Heart left ventricle (tissue), 16 donors: ENCODE measurements around the gene DENND1B. TPM values are rescaled to one million over a fixed set of nuclear protein-coding genes. Genes with fewer than 3 reads are reported as not detected.

Experiments used
- ATAC-seq, 4 donors: fragments of 200-7000 bp; cut with Tn5 transposase; one replicate each; pipeline ENCODE4 v1.9.1; 2020 to 2022; ENCODE audit warnings: moderate library complexity in 4 of 4, mild to moderate bottlenecking in 3 of 4, moderate number of reproducible peaks in 1 of 4
- DNase-seq, 5 donors: peaks; one replicate each; pipeline ENCODE4 v3.0.0-alpha.2; 2020
- H3K27ac ChIP-seq, 12 donors: fragments of 200-600 bp; sonication (generic) in 4 of 12; one replicate each; pipeline versions ENCODE4 v1.5.0 to v1.8.0; 2016 to 2022; ENCODE audit warnings: mild to moderate bottlenecking in 2 of 12
- H3K27me3 ChIP-seq, 9 donors: fragments of 200-600 bp; sonication (generic) in 2 of 9; one replicate each; pipeline versions ENCODE4 v1.5.1 to v1.8.0; 2016 to 2022; ENCODE audit warnings: mild to moderate bottlenecking in 3 of 9
- H3K36me3 ChIP-seq, 9 donors: fragments of 200-600 bp; sonication (generic) in 2 of 9; one replicate each; pipeline versions ENCODE4 v1.5.0 to v1.8.0; 2018 to 2022; ENCODE audit warnings: mild to moderate bottlenecking in 2 of 9
- H3K4me1 ChIP-seq, 12 donors: fragments of 200-600 bp; sonication (generic) in 4 of 12; one replicate each; pipeline versions ENCODE4 v1.5.0 to v1.8.0; 2016 to 2022; ENCODE audit warnings: mild to moderate bottlenecking in 3 of 12
- H3K4me3 ChIP-seq, 12 donors: fragments of 200-600 bp; sonication (generic) in 4 of 12; one replicate each; pipeline versions ENCODE4 v1.5.0 to v1.8.0; 2017 to 2022; ENCODE audit warnings: mild to moderate bottlenecking in 9 of 12, moderate library complexity in 4 of 12
- H3K9me3 ChIP-seq, 12 donors: fragments of 200-600 bp; sonication (generic) in 4 of 12; one replicate each; pipeline versions ENCODE4 v1.5.0 to v1.8.0; 2016 to 2022; ENCODE audit warnings: mild to moderate bottlenecking in 1 of 12
- POLR2A ChIP-seq, 2 donors: fragments of 450-650 bp; IDR thresholded peaks; one replicate each; pipeline ENCODE4 v1.6.1; 2017; ENCODE audit warnings: antibody characterized with exemption in 2 of 2, mild to moderate bottlenecking in 2 of 2, moderate library complexity in 2 of 2
- WGBS, 4 donors: extraction: QIAGEN DNeasy Blood & Tissue Kit in 2 of 4; methylation state at CpG; one replicate each; pipeline versions ENCODE4 v1.1.5 to v1.1.7; 2013 to 2018; 5-methylcytosine and 5-hydroxymethylcytosine counted together
- intact Hi-C, 10 donors: fragments of 100-400 bp; cut with DNase I; formaldehyde crosslinking; loops; one replicate each; pipeline versions ENCODE4 v1.11.1 to v1.14.2; 2022
- polyA plus RNA-seq, 2 donors: library from polyadenylated mRNA; stranded (reverse); fragments of 200-250 nt; gene quantifications; one replicate each; pipeline ENCODE4 v1.2.3, GENCODE V29; 2013
- total RNA-seq, 9 donors: library from RNA; depleted of rRNA in 2 of 9; stranded (reverse); fragments of >200 nt in 2 of 9; fragmentation: NEBNext Ultra II Directional in 3 of 9; extraction: Animal tissue kit (Norgen Biotek cat#: 25700) in 3 of 9; gene quantifications; one replicate each; pipeline versions ENCODE4 v1.1.0 to v1.2.4, GENCODE V29; 2016 to 2023
- TF ChIP-seq, protein P1 (sequence below), 12 donors: fragments of 200-600 bp; sonication (generic) in 4 of 12; IDR thresholded peaks; one replicate each; pipeline versions ENCODE4 v1.5.0 to v1.8.0; 2018 to 2022; ENCODE audit warnings: antibody characterized with exemption in 12 of 12, mild to moderate bottlenecking in 5 of 12
- donor health status: ischemic (EF 13 %, LVEDD 7.1; RV severe dilation, severe dysfunction).
- donor health status: healthy with polysubstance abuse.
- donor health status: DM: no; HTN: yes; CAD: no.
- donor health status: DM: no; HTN: no; CAD: no.
- donor health status: ischemic (EF 25% LVEDD 6.9; RV normal size, moderate dysfunction).
- donor health status: ischemic (EF 25% LVEDD 5.7; RV mildly dilated, moderate dysfunction).
- donor health status: healthy.
- donor health status: DM: yes; HTN: yes; CAD: no.
- donor health status: ischemic (EF 35%, LVEDD 5.7; RV mildly dilated, moderate dysfunction).
- donor health status: nonischemic (EF 11% LVEDD 7.7; RV severe dilation, severe dysfunction).
- donor health status: DM: yes; HTN: yes; CAD: no.
- donor health status: PGD.
- donor health status: ischemic (EF 29% LVEDD 5.4; RV normal size, mild dysfunction).
- donor health status: nonischemic (EF 23%, LVEDD 6.1; RV moderate dilation, normal function).

Gene DENND1B
- total and polyA plus RNA-seq, 11 donors, result 4.0 to 31.4 (median 21.0) TPM

DNA sequence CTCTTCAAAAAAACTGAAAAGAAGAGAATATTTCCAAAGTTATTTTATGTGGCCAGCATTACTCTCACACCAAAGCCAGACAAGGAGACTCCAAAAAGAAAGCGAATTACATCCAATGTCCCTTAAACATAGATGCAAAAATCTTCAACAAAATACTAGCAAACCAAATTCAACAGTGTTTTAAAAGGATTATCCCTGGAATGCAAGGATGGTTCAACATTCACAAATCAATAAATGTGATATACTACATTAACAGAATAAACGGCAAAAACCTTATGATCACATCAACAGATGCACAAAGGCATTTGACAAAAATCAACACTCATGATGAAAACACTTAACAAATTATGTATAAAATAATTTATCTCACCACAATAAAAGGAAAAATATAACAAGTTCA lies 207.8 kb downstream of the DENND1B start:
- WGBS, 4 donors, result 96 to 99% (median 97%) methylated on average over 2 of the region's 2 CpGs
- intact Hi-C loops, result no loop called here
- Histone ChIP-seq H3K4me1 (no peaks in the 10 kb centered on the region), H3K27ac (no peak overlapping the region), H3K9me3 (peaks cover 0 to 36% (median 21%) of the 10 kb centered on the region in 12 donors), H3K27me3 (no peaks in the 10 kb centered on the region), H3K36me3 (peaks cover 0 to 36% (median 7%) of the 10 kb centered on the region in 9 donors), H3K4me3 (no peak overlapping the region)
- ATAC-seq (no peak), DNase-seq (no peak)
- no peak for TF ChIP-seq POLR2A (IDR thresholded peaks at IDR 0.05)
- TF ChIP-seq, protein P1, sequence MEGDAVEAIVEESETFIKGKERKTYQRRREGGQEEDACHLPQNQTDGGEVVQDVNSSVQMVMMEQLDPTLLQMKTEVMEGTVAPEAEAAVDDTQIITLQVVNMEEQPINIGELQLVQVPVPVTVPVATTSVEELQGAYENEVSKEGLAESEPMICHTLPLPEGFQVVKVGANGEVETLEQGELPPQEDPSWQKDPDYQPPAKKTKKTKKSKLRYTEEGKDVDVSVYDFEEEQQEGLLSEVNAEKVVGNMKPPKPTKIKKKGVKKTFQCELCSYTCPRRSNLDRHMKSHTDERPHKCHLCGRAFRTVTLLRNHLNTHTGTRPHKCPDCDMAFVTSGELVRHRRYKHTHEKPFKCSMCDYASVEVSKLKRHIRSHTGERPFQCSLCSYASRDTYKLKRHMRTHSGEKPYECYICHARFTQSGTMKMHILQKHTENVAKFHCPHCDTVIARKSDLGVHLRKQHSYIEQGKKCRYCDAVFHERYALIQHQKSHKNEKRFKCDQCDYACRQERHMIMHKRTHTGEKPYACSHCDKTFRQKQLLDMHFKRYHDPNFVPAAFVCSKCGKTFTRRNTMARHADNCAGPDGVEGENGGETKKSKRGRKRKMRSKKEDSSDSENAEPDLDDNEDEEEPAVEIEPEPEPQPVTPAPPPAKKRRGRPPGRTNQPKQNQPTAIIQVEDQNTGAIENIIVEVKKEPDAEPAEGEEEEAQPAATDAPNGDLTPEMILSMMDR (IDR thresholded peaks at IDR 0.05), result no peak

DNA sequence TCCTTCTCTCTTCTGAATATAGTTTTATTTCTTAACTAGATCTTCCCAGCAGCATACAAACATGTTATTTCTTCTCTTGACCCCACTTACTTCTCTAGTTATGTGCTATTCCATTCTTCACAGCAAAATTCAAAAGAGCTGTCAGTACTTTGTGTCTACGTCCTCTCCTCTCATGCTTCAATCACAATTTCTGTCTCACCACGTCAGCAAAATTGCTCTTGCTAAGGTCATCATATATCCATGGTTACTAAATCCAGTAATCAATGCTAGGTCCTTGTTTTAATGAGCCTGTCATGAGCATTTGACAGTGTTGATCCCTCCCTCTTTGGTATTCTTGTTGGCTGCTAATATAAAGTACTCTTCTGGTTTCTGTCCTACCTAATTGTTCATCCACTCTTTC lies 214.2 kb downstream of the DENND1B start:
- Histone ChIP-seq H3K9me3 (peaks cover 0 to 7% (median 0%) of the 10 kb centered on the region in 12 donors), H3K27ac (no peak overlapping the region), H3K27me3 (no peaks in the 10 kb centered on the region), H3K4me1 (peaks cover 0 to 17% (median 5%) of the 10 kb centered on the region in 12 donors), H3K4me3 (no peak overlapping the region), H3K36me3 (peaks cover 0 to 9% (median 0%) of the 10 kb centered on the region in 9 donors)
- ATAC-seq, result no peak
- intact Hi-C loops, result no loop called here
- no peak for DNase-seq
- TF ChIP-seq POLR2A (IDR thresholded peaks at IDR 0.05), result no peak
- TF ChIP-seq, protein P1 (IDR thresholded peaks at IDR 0.05), result no peak
- 67 to 78% (median 75%) methylated on average over 2 of the region's 2 CpGs for WGBS, 4 donors

DNA sequence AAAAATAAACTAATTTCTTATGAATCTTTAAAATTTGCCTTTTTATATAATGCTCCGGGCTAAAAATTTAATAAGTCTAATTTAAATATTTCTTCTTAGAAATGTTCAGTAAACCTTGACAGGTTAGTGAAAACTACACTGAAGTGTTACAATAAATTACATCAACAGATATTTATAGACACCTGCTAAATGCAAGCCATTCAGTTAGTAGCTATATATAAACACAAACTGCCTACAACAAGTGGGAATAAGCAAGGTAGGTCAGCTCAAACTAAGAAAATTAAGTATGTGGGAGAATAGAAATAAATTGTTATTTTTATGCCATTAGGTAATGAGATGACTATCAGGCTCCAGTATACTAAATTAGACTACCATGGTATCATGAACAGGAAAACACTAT lies 215.6 kb downstream of the DENND1B start:
- ATAC-seq (peak; percentile 68 to 90 (median 72)), DNase-seq (no peak)
- Histone ChIP-seq H3K4me3 (no peak overlapping the region), H3K4me1 (peaks cover 0 to 17% (median 5%) of the 10 kb centered on the region in 12 donors), H3K27ac (no peak overlapping the region), H3K9me3 (peaks cover 0 to 7% (median 0%) of the 10 kb centered on the region in 12 donors), H3K27me3 (no peaks in the 10 kb centered on the region), H3K36me3 (peaks cover 0 to 9% (median 0%) of the 10 kb centered on the region in 9 donors)
- intact Hi-C loops, result no loop called here
- TF ChIP-seq, protein P1 (IDR thresholded peaks at IDR 0.05), result no peak
- no peak for TF ChIP-seq POLR2A (IDR thresholded peaks at IDR 0.05)
- 56 to 64% (median 59%) methylated on average over 1 of the region's 1 CpG for WGBS, 4 donors

DNA sequence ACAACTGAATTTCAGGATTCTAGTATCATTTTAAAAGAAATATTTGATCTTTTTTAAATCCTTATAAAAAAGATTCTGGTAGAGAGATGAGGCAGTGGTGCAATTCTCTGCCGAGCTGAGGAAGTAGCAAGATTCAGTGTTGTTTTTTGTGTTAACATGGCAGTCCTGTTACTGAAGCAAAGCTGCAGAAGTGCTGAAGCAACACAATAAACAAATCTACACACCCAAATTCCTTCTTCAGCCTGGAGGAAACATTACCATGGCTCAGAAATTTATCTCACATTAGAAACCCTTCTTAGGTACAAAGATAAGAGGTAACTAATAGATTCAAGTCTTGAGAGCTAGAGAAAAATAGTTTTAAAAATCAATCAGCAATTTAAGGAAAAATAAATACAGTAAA lies 216.0 kb downstream of the DENND1B start:
- Histone ChIP-seq H3K9me3 (peaks cover 0 to 7% (median 0%) of the 10 kb centered on the region in 12 donors), H3K36me3 (peaks cover 0 to 9% (median 0%) of the 10 kb centered on the region in 9 donors), H3K27ac (no peak overlapping the region), H3K4me1 (peaks cover 0 to 17% (median 5%) of the 10 kb centered on the region in 12 donors), H3K27me3 (no peaks in the 10 kb centered on the region), H3K4me3 (no peak overlapping the region)
- 37 to 43% (median 40%) methylated on average over 1 of the region's 1 CpG for WGBS, 4 donors
- intact Hi-C loops, result no loop called here
- DNase-seq, result no peak
- ATAC-seq, result no peak
- TF ChIP-seq POLR2A (IDR thresholded peaks at IDR 0.05), result no peak
- TF ChIP-seq, protein P1 (IDR thresholded peaks at IDR 0.05), result no peak
